Stimulated activated CD4-positive, alpha-beta T cell treated with anti-CD3 and anti-CD28 coated beads, Interleukin-4, amount 100 ng/mL, for 48 hours (primary cell): ENCODE results near the gene ECHS1.
"Not testable (repeated sequence)": the region's sequence is repeated elsewhere in the genome, so short reads cannot be mapped to it uniquely, and the experiment has no call there.

Experiments used
- DNase-seq, 2 donors: peaks; one replicate each; pipeline ENCODE4 v3.0.0-alpha.2; 2020; ENCODE audit warnings: low read depth in 2 of 2

ECHS1 gene

GRCh38 chr10:133378251-133379096 lies 5.3 kb upstream of the ECHS1 start:
- DNase-seq: peak in 1 of 2 donors; percentile 50

- DNase-seq: no peak
Measured at GRCh38 chr10:133377818-133378250, 4.7 kb upstream of the ECHS1 start.

GRCh38 chr10:133377025-133377817 lies 4.1 kb upstream of the ECHS1 start:
- DNase-seq: no peak

GRCh38 chr10:133376183-133376582 lies 3.0 kb upstream of the ECHS1 start:
- DNase-seq: not testable (repeated sequence)

- DNase-seq: no peak
Measured at GRCh38 chr10:133375357-133376115, 2.4 kb upstream of the ECHS1 start.

- DNase-seq: no peak
Measured at GRCh38 chr10:133372507-133372906, 647 bp downstream of the ECHS1 start.

- DNase-seq: no peak
Measured at GRCh38 chr10:133370030-133370786, 2.9 kb downstream of the ECHS1 start.

- DNase-seq: no peak
Measured at GRCh38 chr10:133368153-133368552, 5.0 kb downstream of the ECHS1 start.

- DNase-seq: not testable (repeated sequence)
Measured at GRCh38 chr10:133367461-133367860, 5.7 kb downstream of the ECHS1 start.

- DNase-seq: no peak
Measured at GRCh38 chr10:133366751-133367150, 6.4 kb downstream of the ECHS1 start.

GRCh38 chr10:133366130-133366478 lies 7.0 kb downstream of the ECHS1 start:
- DNase-seq: no peak

GRCh38 chr10:133365461-133366129 lies 7.6 kb downstream of the ECHS1 start:
- no peak for DNase-seq

GRCh38 chr10:133364645-133365431 lies 8.3 kb downstream of the ECHS1 start:
- no peak for DNase-seq

- DNase-seq: no peak
Measured at GRCh38 chr10:133362846-133363245, 10.3 kb downstream of the ECHS1 start.

- no peak for DNase-seq
Measured at GRCh38 chr10:133361773-133362441, 11.2 kb downstream of the ECHS1 start.

GRCh38 chr10:133361227-133361626 lies 11.9 kb downstream of the ECHS1 start:
- DNase-seq: no peak

GRCh38 chr10:133359972-133360610 lies 13.1 kb downstream of the ECHS1 start:
- no peak for DNase-seq

GRCh38 chr10:133359554-133359971 lies 13.6 kb downstream of the ECHS1 start:
- no peak for DNase-seq

- DNase-seq: no peak
Measured at GRCh38 chr10:133358925-133359310, 14.2 kb downstream of the ECHS1 start.
